NCI-H1105 (cell line): ENCODE measurements around the gene ADCY9.
A peak's percentile ranks its signal among the peaks of the same experiment; 100 is the strongest.
"Not testable (repeated sequence)": the region's sequence is repeated elsewhere in the genome, so short reads cannot be mapped to it uniquely, and the experiment has no call there.

Experiments
- DNase-seq: peaks from one replicate; lab custom pipeline; 2025; lab: John Stamatoyannopoulos, UW

The ADCY9 gene

DNA sequence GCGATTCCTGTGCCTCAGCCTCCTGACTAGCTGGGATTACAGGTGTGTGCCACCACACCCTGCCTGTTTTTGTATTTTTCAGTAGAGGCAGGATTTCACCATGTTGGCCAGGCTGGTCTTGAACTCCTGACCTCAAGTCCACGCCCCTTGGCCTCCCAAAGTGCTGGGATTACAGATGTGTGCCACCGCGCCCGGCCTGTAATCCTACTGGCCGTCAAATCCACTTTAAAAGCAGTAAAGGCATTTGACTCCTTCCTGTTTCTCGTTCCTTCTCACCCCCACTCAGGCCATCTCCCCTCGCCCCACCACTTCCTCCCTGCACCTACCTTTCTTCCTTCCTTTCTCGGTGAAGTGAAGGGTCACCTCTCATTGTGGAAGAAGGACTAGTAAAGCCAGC, 166.3 kb downstream of the ADCY9 start:
- DNase-seq = no peak

DNA sequence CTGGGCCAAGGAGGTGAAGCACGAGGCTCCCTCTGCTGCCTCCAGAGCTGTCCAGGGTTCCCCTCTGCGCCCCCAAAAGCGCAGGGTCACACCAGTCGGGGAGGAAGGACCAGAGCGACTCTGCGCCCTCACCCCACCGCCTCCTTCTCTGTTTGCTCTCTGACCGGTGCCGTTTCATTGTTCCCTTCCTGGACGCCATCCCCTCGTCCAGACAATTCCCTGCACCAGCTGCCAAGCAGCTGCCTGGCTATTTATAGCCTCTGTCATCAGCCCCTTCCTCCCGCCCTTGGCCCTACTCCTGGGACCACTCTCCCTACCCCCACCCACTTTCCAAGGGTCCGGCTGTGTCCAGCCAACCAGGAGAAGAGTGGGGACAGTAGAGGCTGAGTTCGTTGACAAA, 167.0 kb downstream of the ADCY9 start:
- no peak for DNase-seq

DNA sequence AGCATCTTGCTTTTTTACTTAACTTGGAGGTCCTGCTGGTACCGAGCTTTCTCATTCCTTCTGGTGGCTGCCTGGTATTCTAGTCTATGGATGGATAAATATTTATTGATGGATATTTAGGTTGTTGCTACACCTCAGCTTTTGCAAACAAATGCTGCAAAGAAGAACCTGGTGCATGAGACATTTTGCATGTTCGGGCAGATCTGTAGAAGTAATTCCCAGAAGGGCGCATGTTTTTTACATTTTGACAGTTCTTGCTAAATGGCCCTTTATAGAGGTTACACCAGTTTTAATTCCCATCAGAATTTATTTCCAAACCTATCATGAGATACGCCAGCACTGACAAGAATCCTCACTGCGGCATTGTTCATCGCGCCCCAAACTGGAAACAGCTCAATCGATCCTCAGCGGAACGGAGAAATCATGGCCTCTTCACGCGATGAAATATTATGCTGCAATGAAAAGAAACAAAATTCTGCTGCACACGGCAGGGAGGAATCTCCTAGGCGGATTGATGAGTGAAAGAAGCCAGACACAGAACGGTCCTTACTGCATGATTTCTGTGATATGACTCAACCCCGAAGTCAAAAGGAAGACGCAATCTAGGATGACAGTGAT, 167.8 kb downstream of the ADCY9 start:
- DNase-seq = no peak

DNA sequence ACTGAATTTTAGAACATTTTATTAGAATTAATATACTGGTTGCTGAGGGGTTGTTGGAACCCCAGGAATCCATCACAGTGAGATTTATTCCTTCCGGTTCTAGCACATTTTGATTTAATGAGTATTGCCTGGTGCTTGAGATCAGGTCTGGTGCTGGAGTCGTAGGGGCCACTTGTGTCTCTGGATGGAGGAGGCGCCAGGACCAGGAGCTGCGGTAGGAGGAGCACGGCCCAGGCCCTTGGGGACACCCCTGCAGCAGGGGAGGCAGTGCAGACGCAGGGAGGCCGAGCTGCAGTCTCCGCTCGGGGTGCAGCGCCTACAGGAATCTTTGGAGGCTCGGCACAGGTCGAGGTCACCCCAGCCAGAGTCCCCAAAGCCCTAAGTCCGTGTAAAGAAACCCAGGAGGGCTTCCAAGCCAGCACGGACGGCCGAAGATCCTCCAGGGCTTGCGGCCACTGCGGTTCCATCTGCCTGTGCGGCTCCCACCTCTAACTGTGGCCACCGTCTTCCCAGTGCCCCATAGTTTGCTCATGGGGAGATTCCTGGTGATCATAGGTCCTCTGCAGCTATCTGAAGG, 169.6 kb downstream of the ADCY9 start:
- no peak for DNase-seq

DNA sequence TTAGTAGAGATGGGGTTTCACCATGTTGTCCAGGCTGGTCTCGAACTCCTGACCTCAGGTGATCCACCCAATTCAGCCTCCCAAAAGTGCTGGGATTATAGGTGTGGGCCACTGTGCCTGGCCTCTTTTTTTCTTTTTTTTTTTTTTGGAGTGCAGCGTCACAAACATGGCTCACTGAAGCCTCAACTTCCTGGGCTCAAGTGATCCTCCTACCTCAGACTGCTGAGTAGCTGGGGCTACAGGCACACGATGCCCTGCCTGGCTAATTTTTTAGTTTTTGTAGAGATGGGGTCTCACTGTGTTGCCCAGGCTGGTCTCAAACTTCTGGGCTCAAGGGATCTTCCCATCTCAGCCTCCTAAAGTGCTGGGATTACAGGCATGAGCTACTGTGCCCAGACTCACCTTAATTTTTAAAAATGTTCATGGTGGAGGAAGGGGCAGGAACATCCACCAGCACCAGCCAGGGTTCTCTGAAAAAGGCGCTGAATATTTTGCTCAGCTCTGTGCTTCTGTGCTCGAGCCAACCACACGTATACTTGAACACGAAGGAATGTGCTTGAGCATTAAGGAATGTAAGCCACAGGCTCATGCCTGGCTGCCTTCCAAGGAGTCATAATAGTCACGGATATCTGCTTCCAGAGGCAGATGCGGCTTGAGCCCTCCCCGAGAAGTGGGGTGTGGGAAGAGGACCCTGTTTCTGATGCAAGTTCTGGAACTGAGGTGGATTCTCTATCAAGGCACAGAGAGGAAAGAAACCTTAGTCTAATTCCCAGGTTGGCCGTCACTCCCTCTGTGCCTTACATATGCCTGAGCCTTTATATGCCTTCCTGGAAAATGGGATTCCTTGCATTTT, 170.3 kb downstream of the ADCY9 start:
- no peak for DNase-seq

DNA sequence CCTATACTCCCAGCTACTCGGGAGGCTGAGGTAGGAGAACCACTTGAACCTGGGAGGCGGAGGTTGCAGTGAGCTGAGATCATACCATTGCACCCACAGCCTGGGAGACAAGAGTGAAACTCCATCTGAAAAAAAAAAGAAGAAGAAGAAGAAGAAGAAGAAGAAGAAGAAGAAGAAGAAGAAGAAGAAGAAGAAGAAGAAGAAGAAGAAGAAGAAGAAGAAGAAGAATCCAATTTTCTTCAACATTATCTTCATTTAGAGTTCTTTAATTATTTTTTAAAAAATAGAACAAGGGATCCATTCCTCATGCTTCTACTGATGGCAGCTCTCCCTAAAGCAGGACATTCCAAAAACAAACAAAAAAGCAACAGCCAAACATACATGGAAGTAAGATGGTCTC, 171.8 kb downstream of the ADCY9 start:
- not testable (repeated sequence) for DNase-seq

DNA sequence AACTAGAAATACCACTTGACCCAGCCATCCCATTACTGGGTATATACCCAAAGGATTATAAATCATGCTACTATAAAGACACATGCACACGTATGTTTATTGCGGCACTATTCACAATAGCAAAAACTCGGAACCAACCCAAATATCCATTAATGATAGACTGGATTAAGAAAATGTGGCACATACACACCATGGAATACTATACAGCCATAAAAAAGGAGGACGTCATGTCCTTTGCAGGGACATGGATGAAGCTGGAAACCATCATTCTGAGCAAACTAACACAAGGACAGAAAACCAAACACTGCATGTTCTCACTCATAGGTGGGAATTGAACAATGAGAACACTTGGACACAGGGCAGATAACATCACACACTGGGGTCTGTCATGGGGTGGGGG, 174.1 kb downstream of the ADCY9 start:
- not testable (repeated sequence) for DNase-seq

DNA sequence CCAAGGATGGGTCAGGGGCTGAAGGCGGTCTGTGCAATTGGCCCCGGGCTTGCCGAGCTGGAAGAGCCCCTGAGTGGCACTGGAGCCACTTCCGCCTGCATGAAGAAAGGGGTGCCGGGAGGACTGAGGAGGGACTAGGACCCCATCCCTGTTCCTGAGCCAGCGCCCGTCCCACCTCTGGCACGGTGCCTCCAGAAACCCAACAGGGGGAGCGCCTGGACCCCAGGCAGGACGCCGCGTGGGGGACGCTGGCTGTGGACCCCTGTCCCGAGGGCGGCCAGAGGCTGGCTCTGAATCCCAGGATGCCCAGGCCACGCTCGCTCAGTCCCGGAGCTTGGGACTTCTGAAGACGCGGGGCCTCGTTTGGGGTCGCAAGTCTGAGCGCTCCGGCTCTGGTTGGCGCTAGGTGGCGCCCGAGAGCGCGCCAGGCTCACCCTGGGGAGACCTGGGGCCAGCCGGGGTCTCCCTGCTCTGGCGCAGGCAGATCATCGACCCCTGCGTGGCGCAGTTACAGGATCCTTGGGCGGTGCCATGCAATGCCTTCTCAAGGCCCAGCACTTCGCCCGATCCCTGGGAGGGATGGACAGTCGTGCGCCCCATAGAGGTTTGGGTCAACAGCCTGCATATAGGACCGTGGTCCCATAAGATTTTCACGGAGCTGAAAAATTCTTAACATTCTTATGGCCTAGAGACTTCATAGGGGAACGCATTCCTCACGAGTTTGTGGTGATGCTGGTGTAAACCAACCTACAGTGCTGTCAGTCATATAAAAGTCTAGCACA, 177.2 kb downstream of the ADCY9 start:
- peak; percentile 20 for DNase-seq

DNA sequence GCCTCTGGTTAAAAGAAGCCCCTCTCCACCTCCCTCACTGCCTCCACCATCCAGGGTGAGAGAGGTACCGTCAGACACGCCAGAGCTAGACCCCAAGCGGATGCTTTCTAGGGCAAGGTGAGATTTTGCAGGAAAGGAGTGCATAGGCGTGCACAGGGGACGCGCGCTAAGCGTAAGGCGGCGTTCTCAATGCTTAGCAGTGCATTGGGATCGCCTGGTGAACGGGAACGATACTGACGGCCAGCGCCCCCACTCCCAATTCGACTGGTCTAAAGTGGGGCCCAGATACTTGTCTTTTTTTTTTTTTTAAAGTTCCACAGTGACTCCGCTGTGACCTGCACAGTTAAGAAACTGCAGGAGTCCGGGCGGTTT, 177.8 kb downstream of the ADCY9 start:
- DNase-seq = no peak

DNA sequence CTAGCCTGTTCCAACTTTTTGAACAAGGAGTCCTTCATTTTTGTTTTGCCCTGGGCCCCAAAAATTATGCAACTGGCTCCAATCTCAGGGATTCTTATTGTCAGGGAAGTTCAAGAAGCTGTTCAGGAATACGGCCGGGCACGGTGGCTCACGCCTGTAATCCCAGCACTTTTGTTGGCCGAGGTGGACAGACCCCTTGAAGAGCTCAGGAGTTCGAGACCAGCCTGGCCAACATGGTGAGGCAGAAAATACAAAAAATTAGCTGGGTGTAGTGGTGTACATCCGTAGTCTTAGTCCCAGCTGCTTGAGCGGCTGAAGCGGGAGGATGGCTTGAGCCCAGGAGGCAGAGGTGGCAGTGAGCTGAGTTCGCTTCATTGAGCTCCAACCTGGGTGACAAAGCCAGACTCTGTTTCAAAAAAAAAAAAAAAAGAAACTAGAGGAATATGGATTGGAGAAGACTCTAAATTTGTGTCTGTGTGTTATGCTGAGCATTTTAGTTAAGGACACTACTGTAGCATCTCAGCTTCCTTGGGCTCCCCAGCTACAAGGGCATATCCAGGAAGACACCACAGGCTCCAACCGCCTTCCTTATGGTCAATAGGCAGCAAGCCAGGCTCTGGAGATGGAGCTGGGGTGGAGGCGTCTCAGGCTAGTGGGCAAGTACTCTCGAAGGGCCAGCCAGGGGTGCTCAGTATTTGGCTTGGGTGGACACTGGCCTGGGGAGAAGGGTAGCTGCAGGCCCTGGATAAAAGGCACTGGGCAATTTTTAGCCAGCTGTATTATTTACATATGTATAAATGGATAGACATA, 179.0 kb downstream of the ADCY9 start:
- DNase-seq = no peak

DNA sequence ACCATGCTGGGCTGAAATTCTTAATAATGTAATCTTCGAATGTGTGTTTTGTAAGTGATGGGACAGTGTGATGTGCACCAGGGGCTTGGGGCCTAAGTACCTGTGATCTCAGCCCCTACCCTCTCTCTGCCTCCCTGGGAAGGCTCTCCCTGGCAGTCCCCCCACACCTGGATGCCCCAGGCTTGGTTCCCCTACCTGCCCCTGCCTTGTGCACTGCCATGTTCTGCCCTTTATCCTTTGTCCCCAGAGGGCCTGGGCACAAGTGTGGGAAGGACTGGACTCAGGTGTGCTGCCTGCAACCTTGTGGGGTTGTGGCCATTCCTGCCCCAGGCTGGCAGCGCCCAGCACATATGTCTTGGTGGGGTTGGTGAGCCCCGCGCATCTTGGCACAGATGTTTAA, 180.3 kb downstream of the ADCY9 start:
- DNase-seq = no peak

DNA sequence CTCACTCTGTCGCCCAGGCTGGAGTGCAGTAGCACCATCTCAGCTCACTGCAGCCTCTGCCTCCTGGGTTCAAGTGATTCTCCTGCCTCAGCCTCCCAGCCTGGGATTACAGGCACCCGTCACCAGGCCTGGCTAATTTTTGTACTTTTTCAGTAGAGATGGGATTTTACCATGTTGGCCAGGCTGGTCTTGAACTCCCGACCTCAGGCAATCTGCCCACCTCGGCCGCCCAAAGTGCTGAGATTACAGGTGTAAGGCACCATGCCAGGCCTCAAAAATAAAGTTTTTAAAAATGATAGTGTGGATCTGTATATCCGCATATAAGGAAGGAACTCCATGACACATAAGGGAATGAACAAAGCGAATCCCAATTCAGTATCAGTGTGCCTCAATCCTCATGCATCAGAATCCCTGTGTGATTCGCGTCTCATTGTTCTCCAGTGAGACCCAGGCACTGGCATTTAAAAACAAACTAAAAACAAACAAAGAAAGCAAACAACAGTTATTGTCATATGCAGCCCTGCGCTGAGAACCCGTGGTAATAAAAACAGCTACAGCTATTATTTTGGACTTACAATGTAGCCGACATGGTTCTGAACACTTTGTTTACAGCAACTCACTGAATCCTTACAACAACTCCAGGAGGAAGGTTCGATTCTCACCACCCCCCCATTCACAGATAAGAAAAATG, 181.6 kb downstream of the ADCY9 start:
- DNase-seq = no peak

DNA sequence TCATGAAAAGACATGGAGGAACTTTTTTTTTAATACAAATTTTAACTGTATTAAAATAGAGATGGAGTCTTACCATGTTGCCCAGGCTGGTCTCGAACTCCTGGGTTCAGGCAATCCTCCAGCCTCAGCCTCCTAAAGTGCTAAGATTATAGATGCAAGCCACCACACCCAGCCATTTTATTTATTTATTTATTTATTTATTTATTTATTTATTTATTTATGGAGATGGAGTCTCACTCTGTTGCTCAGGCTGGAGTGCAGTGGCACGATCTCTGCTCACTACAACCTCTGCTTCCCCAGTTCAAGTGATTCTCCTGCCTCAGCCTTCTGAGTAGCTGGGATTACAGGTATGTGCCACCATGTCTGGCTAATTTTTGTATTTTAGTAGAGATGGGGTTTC, 189.1 kb downstream of the ADCY9 start:
- not testable (repeated sequence) for DNase-seq

DNA sequence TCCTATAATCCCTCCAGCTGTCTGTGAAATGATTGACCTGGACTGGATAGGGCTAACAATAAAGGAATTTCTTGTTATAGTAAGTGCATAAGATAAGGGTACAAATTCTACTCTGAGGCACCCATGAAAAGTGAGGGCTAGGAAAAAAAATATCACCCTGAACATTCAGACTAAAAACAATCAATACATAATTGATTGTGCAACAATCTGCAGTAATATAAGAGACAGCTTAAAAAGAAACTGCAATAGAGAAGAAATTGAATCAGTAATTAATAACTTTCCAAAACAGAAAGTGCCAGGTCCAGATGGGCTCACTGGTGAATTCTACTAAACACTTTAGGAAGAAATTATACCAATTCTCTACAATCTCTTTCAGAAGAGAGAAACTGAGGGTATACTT, 191.5 kb downstream of the ADCY9 start:
- no peak for DNase-seq

DNA sequence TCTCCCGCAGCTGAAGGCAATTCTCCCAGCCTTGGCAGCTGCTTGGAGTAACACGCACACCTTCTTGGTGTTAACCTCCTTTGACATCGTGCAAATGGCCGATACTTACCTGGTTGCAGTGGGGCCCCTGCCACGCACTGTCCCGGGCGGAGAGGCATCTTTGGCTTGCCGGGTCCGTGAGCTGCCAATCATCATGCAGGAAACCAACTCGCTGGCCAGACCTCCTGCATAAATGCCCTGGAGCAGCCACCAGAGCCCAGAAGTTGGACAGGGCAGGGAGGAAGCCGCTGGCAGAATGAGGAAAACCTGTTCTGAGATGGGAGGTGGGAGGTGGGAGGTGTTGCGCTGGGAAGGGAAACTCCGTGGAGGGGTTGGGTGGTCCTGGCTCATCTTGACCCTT, 194.0 kb downstream of the ADCY9 start:
- DNase-seq = no peak

DNA sequence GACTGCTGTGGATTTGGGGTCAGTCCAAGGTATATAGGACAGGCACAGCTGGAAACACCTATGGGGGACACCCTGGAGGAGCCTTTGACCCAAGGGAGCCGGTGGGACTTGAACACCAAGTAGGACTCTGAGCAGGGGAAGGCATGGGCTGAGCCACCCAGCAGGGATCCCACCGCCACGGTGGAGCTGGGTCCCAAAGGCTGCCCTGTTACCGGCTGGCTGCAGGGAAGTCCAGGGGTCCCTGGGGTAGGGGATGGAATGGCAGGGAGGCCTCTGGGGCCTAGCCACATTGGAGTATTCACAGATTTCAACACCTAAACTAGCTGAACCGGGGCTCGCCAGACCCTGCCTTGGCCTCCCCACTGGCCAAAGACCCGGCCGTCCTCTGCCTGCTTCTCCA, 196.0 kb downstream of the ADCY9 start:
- no peak for DNase-seq

DNA sequence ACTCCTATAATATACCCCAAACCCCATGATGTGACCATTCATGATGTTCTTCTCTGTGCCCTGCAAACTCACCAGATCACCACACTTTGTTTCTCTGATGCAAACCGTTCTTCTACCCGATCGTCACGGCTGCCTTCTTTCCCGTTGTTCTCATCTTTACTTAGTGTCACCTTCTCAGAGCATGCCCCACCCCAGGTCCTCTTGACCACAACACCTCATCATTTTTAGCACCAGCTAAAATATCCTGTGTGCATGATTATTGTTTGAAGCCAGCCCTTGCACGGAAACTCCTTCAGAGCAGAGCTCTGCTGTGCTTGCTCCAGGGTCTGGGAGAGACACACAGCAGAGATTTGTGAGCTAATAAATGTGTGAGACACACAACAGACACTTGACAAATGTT, 196.8 kb downstream of the ADCY9 start:
- DNase-seq = no peak

DNA sequence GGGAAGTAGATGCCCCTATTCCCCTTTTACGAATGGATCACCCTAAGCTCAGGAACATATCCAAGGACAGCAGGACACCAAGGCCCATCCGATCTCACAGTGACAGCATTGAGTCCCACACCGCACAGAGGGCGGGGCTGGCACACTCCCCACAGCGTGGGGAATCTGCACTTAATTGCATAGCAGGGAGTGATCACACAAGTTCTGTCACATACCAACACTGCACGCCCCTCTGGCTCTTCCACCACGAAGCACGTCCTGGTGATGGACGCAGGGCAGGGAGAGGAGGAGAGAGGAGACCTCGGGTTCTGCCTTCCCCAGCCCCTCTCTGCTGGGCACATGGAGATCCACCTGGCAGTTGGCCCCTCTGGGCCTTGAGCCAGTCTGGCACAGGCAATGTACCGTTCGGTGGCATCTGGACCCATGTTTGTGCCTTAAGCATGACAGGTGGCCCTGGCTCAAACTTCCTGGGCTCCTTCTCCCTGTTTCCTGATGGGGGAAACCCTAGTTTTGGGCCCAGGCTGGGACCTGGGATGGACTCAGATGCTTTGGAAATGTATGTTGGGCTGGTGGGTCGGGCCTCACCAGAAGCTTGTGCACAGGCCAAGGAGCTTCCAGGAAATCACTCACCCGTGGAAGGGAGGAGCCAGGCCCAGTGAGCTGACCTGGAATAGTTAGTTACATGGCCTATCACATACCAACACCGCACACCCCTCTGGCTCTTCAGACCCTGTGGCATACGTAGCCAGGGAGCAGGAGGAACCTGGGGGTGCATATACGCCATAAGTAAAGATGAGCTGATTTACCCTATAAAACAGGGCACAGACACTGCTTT, 200.6 kb downstream of the ADCY9 start:
- DNase-seq = no peak

DNA sequence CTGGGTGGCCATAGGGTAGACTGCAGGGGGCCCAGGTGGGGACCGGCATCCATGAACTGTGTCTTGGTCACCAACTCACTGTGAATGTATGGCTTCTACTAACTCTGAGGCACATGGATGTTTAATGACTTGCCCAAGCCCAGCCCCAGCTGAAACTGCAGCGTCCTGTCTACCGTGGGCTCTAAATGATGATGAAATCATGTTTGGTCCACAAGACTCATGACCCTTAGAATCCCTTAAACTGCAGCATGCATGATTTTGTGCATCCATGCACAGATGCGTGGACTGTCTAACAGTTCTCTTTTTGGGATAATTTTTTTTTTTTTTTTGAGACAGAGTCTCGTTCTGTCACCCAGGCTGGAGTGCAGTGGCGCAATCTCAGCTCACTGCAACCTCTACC, 203.3 kb downstream of the ADCY9 start:
- no peak for DNase-seq
